Vagina (tissue), 2 donors: ENCODE data around the gene SFPQ.

ENCODE experiments used
- CTCF ChIP-seq, 3 experiments: fragments of 450-650 bp in 2 of 3; fragments of 200-600 bp in 1 of 3; sonication (generic) in 1 of 3; IDR thresholded peaks; one replicate each; pipeline ENCODE4 v1.5.1; 2017 to 2019; ENCODE audit warnings: antibody characterized with exemption in 3 of 3, mild to moderate bottlenecking in 2 of 3, moderate library complexity in 2 of 3
- POLR2A ChIP-seq, 2 donors: fragments of 450-650 bp; IDR thresholded peaks; one replicate each; pipeline ENCODE4 v1.6.1; 2017; ENCODE audit warnings: antibody characterized with exemption in 2 of 2, mild to moderate bottlenecking in 2 of 2, moderate library complexity in 2 of 2
- POLR2AphosphoS5 ChIP-seq, 2 donors: sonication (generic); formaldehyde crosslinking; IDR thresholded peaks; one replicate each; pipeline ENCODE4 v1.9.0; 2017; ENCODE audit warnings: antibody characterized with exemption in 2 of 2, mild to moderate bottlenecking in 2 of 2, low read depth in 1 of 2; ENCODE audit not compliant: insufficient read depth in 1 of 2

- TF ChIP-seq CTCF (IDR thresholded peaks at IDR 0.05) (no peak), POLR2A (IDR thresholded peaks at IDR 0.05) (no peak), POLR2AphosphoS5 (IDR thresholded peaks at IDR 0.05; ENCODE audit: insufficient read depth in 1 of 2, low read depth in 1 of 2) (no peak)
Observed at GRCh38 chr1:35187816-35188342, 5.1 kb downstream of the SFPQ start.
